ENCODE data around the gene HLA-DRA.
"Not testable (repeated sequence)": the region's sequence is repeated elsewhere in the genome, so short reads cannot be mapped to it uniquely, and the experiment has no call there.

HLA-DRA gene

GRCh38 chr6:32473376-32474348 is 34.0 kb downstream of the HLA-DRA start:
- not testable (repeated sequence) for DNase-seq (ENCODE audit: low read depth in 1 of 2, low spot score in 1 of 2)

- no peak for DNase-seq (ENCODE audit: low read depth in 1 of 2, low spot score in 1 of 2)
Measured at GRCh38 chr6:32475392-32476206, 35.9 kb downstream of the HLA-DRA start.

GRCh38 chr6:32483968-32484613 is 44.4 kb downstream of the HLA-DRA start:
- no peak for DNase-seq (ENCODE audit: low read depth in 1 of 2, low spot score in 1 of 2)

GRCh38 chr6:32484614-32484998 is 44.9 kb downstream of the HLA-DRA start:
- DNase-seq (ENCODE audit: low read depth in 1 of 2, low spot score in 1 of 2), result no peak

- no peak for DNase-seq (ENCODE audit: low read depth in 1 of 2, low spot score in 1 of 2)
Measured at GRCh38 chr6:32488083-32488482, 48.4 kb downstream of the HLA-DRA start.

GRCh38 chr6:32491700-32492099 is 52.0 kb downstream of the HLA-DRA start:
- no peak for DNase-seq (ENCODE audit: low read depth in 1 of 2, low spot score in 1 of 2)

DNA sequence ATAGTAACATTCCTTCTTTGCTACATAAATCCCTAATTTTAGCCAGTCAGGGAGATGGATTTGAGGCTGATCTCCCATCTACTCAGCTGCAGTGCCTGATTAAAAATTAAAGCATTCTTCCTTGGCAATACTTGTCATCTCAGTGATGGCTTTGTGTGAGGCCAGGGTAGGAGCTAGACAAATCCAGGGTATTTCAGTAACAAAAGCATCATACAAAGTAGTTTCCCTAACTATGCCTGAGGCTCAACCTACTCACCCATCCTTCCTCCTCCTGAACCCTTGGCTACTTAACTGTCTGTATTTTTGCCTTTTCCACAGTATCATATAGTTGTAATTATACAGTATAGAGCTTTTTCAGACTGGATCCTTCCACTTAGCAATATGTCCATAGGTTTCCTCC is 52.7 kb downstream of the HLA-DRA start:
- DNase-seq (ENCODE audit: low read depth in 1 of 2, low spot score in 1 of 2), result no peak
